Activated T-cell treated with anti-CD3 and anti-CD28 coated beads, Interleukin-2, amount 50 U/mL, for 1 hour (primary cell): ENCODE results near the gene TMPRSS13.
A peak's percentile ranks its signal among the peaks of the same experiment; 100 is the strongest.

Source experiments
- DNase-seq: peaks from one replicate; pipeline ENCODE4 v3.0.0-alpha.2; 2020

The TMPRSS13 gene

GRCh38 chr11:117910525-117910924, 18.7 kb downstream of the TMPRSS13 start:
- DNase-seq, result no peak

GRCh38 chr11:117909611-117910382, 19.4 kb downstream of the TMPRSS13 start:
- DNase-seq, result no peak

- DNase-seq, result no peak
Observed at GRCh38 chr11:117908959-117909610, 20.1 kb downstream of the TMPRSS13 start.

GRCh38 chr11:117908109-117908895, 20.9 kb downstream of the TMPRSS13 start:
- no peak for DNase-seq

GRCh38 chr11:117907276-117908108, 21.7 kb downstream of the TMPRSS13 start:
- DNase-seq, result peak; percentile 54

GRCh38 chr11:117906710-117907109, 22.5 kb downstream of the TMPRSS13 start:
- DNase-seq, result no peak

GRCh38 chr11:117906126-117906525, 23.1 kb downstream of the TMPRSS13 start:
- DNase-seq, result no peak

- no peak for DNase-seq
Observed at GRCh38 chr11:117905524-117905923, 23.7 kb downstream of the TMPRSS13 start.

- DNase-seq, result no peak
Observed at GRCh38 chr11:117903505-117904382, 25.5 kb downstream of the TMPRSS13 start.

- no peak for DNase-seq
Observed at GRCh38 chr11:117902001-117902845, 27.0 kb downstream of the TMPRSS13 start.

GRCh38 chr11:117901601-117902000, 27.6 kb downstream of the TMPRSS13 start:
- DNase-seq, result no peak

- no peak for DNase-seq
Observed at GRCh38 chr11:117900720-117901440, 28.3 kb downstream of the TMPRSS13 start.

GRCh38 chr11:117900121-117900648, 29.0 kb downstream of the TMPRSS13 start:
- DNase-seq, result no peak

- no peak for DNase-seq
Observed at GRCh38 chr11:117898059-117898458, 31.1 kb downstream of the TMPRSS13 start.

- DNase-seq, result no peak
Observed at GRCh38 chr11:117892651-117893050, 36.6 kb downstream of the TMPRSS13 start.

- DNase-seq, result no peak
Observed at GRCh38 chr11:117891362-117891761, 37.8 kb downstream of the TMPRSS13 start.

GRCh38 chr11:117888139-117888566, 41.0 kb downstream of the TMPRSS13 start:
- no peak for DNase-seq

- no peak for DNase-seq
Observed at GRCh38 chr11:117887431-117888138, 41.6 kb downstream of the TMPRSS13 start.

- no peak for DNase-seq
Observed at GRCh38 chr11:117885777-117886176, 43.4 kb downstream of the TMPRSS13 start.
